ENCODE measurements around the gene ZNF660.
"Not testable (repeated sequence)": the region's sequence is repeated elsewhere in the genome, so short reads cannot be mapped to it uniquely, and the experiment has no call there.

- TF ChIP-seq POLR2AphosphoS5, CTCF, EP300, POLR2A (IDR thresholded peaks at IDR 0.05): not testable (repeated sequence)
These were observed 6.4 kb upstream of the ZNF660 start for GRCh38 chr3:44578316-44578715.

All from upper lobe of left lung (tissue), 4 donors.